ENCODE measurements around the gene RBBP5.

The RBBP5 gene

GRCh38 chr1:205075642-205076155 lies 46.1 kb downstream of the RBBP5 start:
- DNase-seq (ENCODE audit: extremely low read depth in 1 of 2, low read depth in 1 of 2) = no peak

- DNase-seq (ENCODE audit: extremely low read depth in 1 of 2, low read depth in 1 of 2) = no peak
Measured at GRCh38 chr1:205074513-205074912, 47.3 kb downstream of the RBBP5 start.

GRCh38 chr1:205074084-205074483 lies 47.7 kb downstream of the RBBP5 start:
- no peak for DNase-seq (ENCODE audit: extremely low read depth in 1 of 2, low read depth in 1 of 2)

GRCh38 chr1:205073511-205073910 lies 48.3 kb downstream of the RBBP5 start:
- no peak for DNase-seq (ENCODE audit: extremely low read depth in 1 of 2, low read depth in 1 of 2)

GRCh38 chr1:205072881-205073280 lies 48.9 kb downstream of the RBBP5 start:
- no peak for DNase-seq (ENCODE audit: extremely low read depth in 1 of 2, low read depth in 1 of 2)

GRCh38 chr1:205072286-205072685 lies 49.5 kb downstream of the RBBP5 start:
- no peak for DNase-seq (ENCODE audit: extremely low read depth in 1 of 2, low read depth in 1 of 2)

GRCh38 chr1:205071801-205072200 lies 50.0 kb downstream of the RBBP5 start:
- no peak for DNase-seq (ENCODE audit: extremely low read depth in 1 of 2, low read depth in 1 of 2)

GRCh38 chr1:205071028-205071409 lies 50.8 kb downstream of the RBBP5 start:
- DNase-seq (ENCODE audit: extremely low read depth in 1 of 2, low read depth in 1 of 2) = no peak

- no peak for DNase-seq (ENCODE audit: extremely low read depth in 1 of 2, low read depth in 1 of 2)
Measured at GRCh38 chr1:205069371-205070125, 52.2 kb downstream of the RBBP5 start.

GRCh38 chr1:205068457-205069040 lies 53.2 kb downstream of the RBBP5 start:
- no peak for DNase-seq (ENCODE audit: extremely low read depth in 1 of 2, low read depth in 1 of 2)

- no peak for DNase-seq (ENCODE audit: extremely low read depth in 1 of 2, low read depth in 1 of 2)
Measured at GRCh38 chr1:205068001-205068400, 53.8 kb downstream of the RBBP5 start.

GRCh38 chr1:205067031-205067430 lies 54.7 kb downstream of the RBBP5 start:
- no peak for DNase-seq (ENCODE audit: extremely low read depth in 1 of 2, low read depth in 1 of 2)

- DNase-seq (ENCODE audit: extremely low read depth in 1 of 2, low read depth in 1 of 2) = no peak
Measured at GRCh38 chr1:205066141-205066818, 55.5 kb downstream of the RBBP5 start.

GRCh38 chr1:205065666-205066065 lies 56.1 kb downstream of the RBBP5 start:
- no peak for DNase-seq (ENCODE audit: extremely low read depth in 1 of 2, low read depth in 1 of 2)

GRCh38 chr1:205064741-205065316 lies 56.9 kb downstream of the RBBP5 start:
- DNase-seq (ENCODE audit: extremely low read depth in 1 of 2, low read depth in 1 of 2) = no peak

GRCh38 chr1:205064301-205064700 lies 57.5 kb downstream of the RBBP5 start:
- no peak for DNase-seq (ENCODE audit: extremely low read depth in 1 of 2, low read depth in 1 of 2)

- DNase-seq (ENCODE audit: extremely low read depth in 1 of 2, low read depth in 1 of 2) = no peak
Measured at GRCh38 chr1:205062895-205063294, 58.9 kb downstream of the RBBP5 start.

GRCh38 chr1:205062319-205062718 lies 59.5 kb downstream of the RBBP5 start:
- no peak for DNase-seq (ENCODE audit: extremely low read depth in 1 of 2, low read depth in 1 of 2)

- peak; percentile 22 to 45 for DNase-seq (ENCODE audit: extremely low read depth in 1 of 2, low read depth in 1 of 2)
Measured at GRCh38 chr1:205061665-205062069, 60.1 kb downstream of the RBBP5 start.

- DNase-seq (ENCODE audit: extremely low read depth in 1 of 2, low read depth in 1 of 2) = no peak
Measured at GRCh38 chr1:205061227-205061626, 60.6 kb downstream of the RBBP5 start.

GRCh38 chr1:205060746-205061145 lies 61.0 kb downstream of the RBBP5 start:
- no peak for DNase-seq (ENCODE audit: extremely low read depth in 1 of 2, low read depth in 1 of 2)

GRCh38 chr1:205059660-205060059 lies 62.1 kb downstream of the RBBP5 start:
- no peak for DNase-seq (ENCODE audit: extremely low read depth in 1 of 2, low read depth in 1 of 2)
